Neutrophil (primary cell): Measurements from ENCODE around the gene SELE.

Experiments
- H3K27ac ChIP-seq: fragments of 200-600 bp; sonication (generic); 2 replicates; pipeline ENCODE4 v1.5.1; 2016; ENCODE audit warnings: mild to moderate bottlenecking, moderate library complexity
- H3K27me3 ChIP-seq: fragments of 200-600 bp; sonication (generic); 2 replicates; pipeline ENCODE4 v1.6.0; 2016; ENCODE audit warnings: mild to moderate bottlenecking
- H3K36me3 ChIP-seq: fragments of 200-600 bp; sonication (generic); 2 replicates; pipeline ENCODE4 v1.5.1; 2017
- H3K4me1 ChIP-seq, 2 experiments: fragments of 200-600 bp in 1 of 2; sonication (generic) in 1 of 2; 1 replicate in 1 of 2; 2 replicates in 1 of 2; pipeline versions ENCODE4 v1.5.1 to v1.6.1; 2013 to 2016; ENCODE audit warnings: low read depth in 1 of 2, low read length in 1 of 2, mild to moderate bottlenecking in 1 of 2, moderate library complexity in 1 of 2; ENCODE audit not compliant: control insufficient read depth in 1 of 2, insufficient read depth in 1 of 2
- H3K4me3 ChIP-seq, 2 experiments: fragments of 200-600 bp in 1 of 2; sonication (generic) in 1 of 2; 1 replicate in 1 of 2; 2 replicates in 1 of 2; pipeline ENCODE4 v1.5.1; 2013 to 2016; ENCODE audit warnings: low read depth in 1 of 2, low read length in 1 of 2, mild to moderate bottlenecking in 1 of 2, moderate library complexity in 1 of 2
- H3K9me3 ChIP-seq: fragments of 200-600 bp; sonication (generic); 2 replicates; pipeline ENCODE4 v1.5.1; 2016
- TF ChIP-seq, protein P1 (sequence below): fragments of 200-600 bp; sonication (generic); IDR thresholded peaks from 2 replicates; pipeline ENCODE4 v1.5.1; 2016; ENCODE audit warnings: antibody characterized with exemption

SELE gene

DNA sequence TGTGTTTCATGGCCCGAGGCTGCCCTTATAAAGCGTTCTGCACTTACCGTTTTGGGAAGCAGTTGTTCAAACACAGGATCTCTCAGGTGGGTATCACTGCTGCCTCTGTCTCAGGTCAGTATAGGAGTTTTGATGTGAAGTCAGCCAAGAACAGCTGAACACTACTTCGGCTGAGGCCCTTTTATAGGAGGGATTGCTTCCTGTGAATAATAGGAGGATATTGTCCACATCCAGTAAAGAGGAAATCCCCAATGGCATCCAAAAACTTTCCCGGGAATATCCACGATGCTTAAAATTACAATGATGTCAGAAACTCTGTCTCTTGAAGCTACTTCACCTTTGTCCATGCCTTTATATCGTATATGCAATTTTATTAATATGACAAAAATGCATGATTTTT, at the start of gene SELE:
Gene SELE (minus strand): TSS at position 156 of the 400 bp plus-strand sequence. CDS start 467 bp downstream, outside the sequence.
- H3K4me1 ChIP-seq: no peaks in the 10 kb centered on the region
- no peaks in the 10 kb centered on the region for H3K9me3 ChIP-seq
- H3K27ac ChIP-seq: no peak within 1 kb of the TSS
- no peak within 1 kb of the TSS for H3K4me3 ChIP-seq
- TF ChIP-seq, protein P1, sequence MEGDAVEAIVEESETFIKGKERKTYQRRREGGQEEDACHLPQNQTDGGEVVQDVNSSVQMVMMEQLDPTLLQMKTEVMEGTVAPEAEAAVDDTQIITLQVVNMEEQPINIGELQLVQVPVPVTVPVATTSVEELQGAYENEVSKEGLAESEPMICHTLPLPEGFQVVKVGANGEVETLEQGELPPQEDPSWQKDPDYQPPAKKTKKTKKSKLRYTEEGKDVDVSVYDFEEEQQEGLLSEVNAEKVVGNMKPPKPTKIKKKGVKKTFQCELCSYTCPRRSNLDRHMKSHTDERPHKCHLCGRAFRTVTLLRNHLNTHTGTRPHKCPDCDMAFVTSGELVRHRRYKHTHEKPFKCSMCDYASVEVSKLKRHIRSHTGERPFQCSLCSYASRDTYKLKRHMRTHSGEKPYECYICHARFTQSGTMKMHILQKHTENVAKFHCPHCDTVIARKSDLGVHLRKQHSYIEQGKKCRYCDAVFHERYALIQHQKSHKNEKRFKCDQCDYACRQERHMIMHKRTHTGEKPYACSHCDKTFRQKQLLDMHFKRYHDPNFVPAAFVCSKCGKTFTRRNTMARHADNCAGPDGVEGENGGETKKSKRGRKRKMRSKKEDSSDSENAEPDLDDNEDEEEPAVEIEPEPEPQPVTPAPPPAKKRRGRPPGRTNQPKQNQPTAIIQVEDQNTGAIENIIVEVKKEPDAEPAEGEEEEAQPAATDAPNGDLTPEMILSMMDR: no peak
- no peaks in the 10 kb centered on the region for H3K27me3 ChIP-seq
- no peaks in the 10 kb centered on the region for H3K36me3 ChIP-seq

DNA sequence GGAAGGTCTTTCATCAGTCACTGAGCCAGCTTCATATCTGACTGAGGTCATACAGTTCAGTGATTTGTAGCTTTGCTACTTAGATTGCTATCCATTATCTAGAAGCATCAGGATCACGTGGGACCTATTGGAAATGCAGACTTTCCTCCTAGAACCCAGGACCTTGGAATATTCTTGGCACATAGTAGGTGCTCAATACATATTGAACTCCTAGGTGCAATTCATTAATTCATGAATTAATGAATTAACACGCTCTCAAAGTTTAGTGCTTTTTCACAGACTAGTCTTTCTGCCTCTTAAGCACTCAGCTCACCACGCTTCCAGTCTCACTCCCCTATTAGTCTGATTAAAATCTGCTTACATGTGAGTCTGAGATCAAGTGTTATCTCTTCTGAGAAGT, 48.7 kb upstream of the SELE start:
- no peaks in the 10 kb centered on the region for H3K4me1 ChIP-seq
- H3K27ac ChIP-seq: no peak overlapping the region
- no peaks in the 10 kb centered on the region for H3K9me3 ChIP-seq
- H3K36me3 ChIP-seq: no peaks in the 10 kb centered on the region
- no peak overlapping the region for H3K4me3 ChIP-seq
- TF ChIP-seq, protein P1: no peak
- H3K27me3 ChIP-seq: peaks cover 53% of the 10 kb centered on the region

DNA sequence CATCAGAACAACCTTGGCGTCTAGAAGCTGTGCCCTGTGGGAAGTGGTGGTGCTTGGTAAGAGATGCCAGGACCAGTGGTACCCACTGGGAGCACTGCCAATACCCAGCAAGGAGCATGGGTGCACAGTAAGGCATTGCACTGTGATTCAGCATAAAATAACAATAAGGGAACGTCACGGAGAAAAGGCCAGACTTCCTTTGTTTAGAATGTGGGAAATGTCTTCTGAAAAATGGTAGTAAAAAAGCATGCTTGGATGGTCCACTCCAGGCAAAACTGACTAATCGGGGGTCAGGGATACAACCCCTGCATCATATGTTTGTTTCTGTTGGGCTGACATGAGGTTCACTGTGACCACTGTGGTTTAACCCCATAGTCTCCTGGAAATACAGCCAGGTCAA, 46.1 kb upstream of the SELE start:
- Histone ChIP-seq H3K9me3 (no peaks in the 10 kb centered on the region), H3K4me3 (no peak overlapping the region), H3K27me3 (peaks cover 26% of the 10 kb centered on the region), H3K36me3 (no peaks in the 10 kb centered on the region), H3K27ac (no peak overlapping the region), H3K4me1 (no peaks in the 10 kb centered on the region)
- TF ChIP-seq, protein P1: no peak

DNA sequence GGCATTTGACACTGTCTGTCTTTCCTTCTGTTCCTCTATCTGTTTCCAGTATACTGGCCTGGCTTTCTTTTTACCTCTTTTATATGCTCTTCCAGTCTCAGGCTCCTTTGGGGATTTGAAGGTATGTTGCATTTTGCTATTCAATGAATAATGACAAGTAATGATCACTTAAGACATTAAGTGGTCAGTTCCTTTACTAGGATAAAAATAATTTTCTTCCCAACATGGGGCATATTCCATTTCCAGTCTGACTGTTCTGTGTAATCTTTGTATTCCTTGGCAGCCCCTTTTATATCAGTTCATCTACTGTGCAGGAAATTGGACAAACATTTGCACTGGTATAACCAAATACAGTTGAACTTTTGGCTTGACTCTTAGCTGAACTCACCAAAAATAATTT, 45.3 kb upstream of the SELE start:
- Histone ChIP-seq H3K4me3 (no peak overlapping the region), H3K27me3 (peaks cover 18% of the 10 kb centered on the region), H3K36me3 (no peaks in the 10 kb centered on the region), H3K4me1 (no peaks in the 10 kb centered on the region), H3K9me3 (no peaks in the 10 kb centered on the region), H3K27ac (no peak overlapping the region)
- TF ChIP-seq, protein P1: no peak

DNA sequence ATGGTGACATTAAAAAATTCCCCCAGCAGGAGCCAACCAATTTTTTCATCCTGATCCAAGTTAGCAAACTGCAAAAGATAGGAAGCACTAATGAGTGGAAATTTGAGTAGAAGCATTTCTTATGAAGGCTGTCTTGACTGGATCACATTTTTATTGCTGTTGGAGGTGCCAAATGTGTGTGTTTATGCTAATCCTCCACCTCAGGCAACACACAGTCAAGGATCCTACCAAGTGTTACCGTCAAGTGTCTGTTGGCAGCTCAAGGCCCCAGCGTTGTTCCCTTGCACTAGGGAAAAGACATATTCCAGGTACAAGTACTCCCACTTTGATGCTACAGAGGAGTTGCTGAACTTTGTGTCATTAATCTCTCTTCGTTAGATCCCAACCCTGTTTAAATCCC, 42.6 kb upstream of the SELE start:
- no peaks in the 10 kb centered on the region for H3K4me1 ChIP-seq
- no peaks in the 10 kb centered on the region for H3K9me3 ChIP-seq
- no peaks in the 10 kb centered on the region for H3K36me3 ChIP-seq
- H3K4me3 ChIP-seq: no peak overlapping the region
- no peaks in the 10 kb centered on the region for H3K27me3 ChIP-seq
- H3K27ac ChIP-seq: no peak overlapping the region
- TF ChIP-seq, protein P1: no peak

DNA sequence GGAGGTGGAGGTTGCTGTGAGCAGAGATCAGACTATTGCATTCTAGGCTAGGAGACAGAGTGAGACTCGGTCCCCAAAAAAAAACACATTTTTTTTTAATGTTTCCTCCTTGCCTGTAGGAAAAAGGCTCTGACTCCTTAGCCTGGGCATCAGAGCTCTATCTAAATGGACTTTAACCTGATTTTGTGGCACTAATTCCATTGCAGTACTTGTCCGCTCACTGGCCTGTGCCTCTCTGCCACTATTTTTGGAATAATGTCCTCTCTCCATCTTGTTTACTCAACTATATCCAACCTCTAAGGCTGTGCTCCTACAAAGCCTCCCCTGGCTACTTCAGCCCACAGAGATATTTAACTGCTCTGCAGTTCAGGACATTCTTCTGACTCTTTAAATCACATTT, 34.3 kb upstream of the SELE start:
- TF ChIP-seq, protein P1: no peak

More for the DNA sequence above, 34.3 kb upstream of the SELE start:
- Histone ChIP-seq H3K27me3 (no peaks in the 10 kb centered on the region), H3K27ac (no peak overlapping the region), H3K4me1 (no peaks in the 10 kb centered on the region), H3K9me3 (no peaks in the 10 kb centered on the region), H3K36me3 (no peaks in the 10 kb centered on the region), H3K4me3 (no peak overlapping the region)
